DOHH2 (cell line): ENCODE measurements around the gene LTA4H.

Experiments used
- EZH2phosphoT487 ChIP-seq: fragments of 200-600 bp; sonication (generic); IDR thresholded peaks from 2 replicates; pipeline ENCODE4 v1.6.1; 2017; ENCODE audit warnings: borderline replicate concordance, mild to moderate bottlenecking, antibody characterized with exemption, low read length, moderate library complexity, mixed read lengths
- TF ChIP-seq, protein P1 (sequence below): fragments of 200-600 bp; sonication (generic); IDR thresholded peaks from one replicate; pipeline ENCODE4 v1.5.1; 2014; ENCODE audit warnings: antibody characterized with exemption, mild to moderate bottlenecking, low read depth, low read length; ENCODE audit not compliant: poor library complexity, severe bottlenecking

DNA sequence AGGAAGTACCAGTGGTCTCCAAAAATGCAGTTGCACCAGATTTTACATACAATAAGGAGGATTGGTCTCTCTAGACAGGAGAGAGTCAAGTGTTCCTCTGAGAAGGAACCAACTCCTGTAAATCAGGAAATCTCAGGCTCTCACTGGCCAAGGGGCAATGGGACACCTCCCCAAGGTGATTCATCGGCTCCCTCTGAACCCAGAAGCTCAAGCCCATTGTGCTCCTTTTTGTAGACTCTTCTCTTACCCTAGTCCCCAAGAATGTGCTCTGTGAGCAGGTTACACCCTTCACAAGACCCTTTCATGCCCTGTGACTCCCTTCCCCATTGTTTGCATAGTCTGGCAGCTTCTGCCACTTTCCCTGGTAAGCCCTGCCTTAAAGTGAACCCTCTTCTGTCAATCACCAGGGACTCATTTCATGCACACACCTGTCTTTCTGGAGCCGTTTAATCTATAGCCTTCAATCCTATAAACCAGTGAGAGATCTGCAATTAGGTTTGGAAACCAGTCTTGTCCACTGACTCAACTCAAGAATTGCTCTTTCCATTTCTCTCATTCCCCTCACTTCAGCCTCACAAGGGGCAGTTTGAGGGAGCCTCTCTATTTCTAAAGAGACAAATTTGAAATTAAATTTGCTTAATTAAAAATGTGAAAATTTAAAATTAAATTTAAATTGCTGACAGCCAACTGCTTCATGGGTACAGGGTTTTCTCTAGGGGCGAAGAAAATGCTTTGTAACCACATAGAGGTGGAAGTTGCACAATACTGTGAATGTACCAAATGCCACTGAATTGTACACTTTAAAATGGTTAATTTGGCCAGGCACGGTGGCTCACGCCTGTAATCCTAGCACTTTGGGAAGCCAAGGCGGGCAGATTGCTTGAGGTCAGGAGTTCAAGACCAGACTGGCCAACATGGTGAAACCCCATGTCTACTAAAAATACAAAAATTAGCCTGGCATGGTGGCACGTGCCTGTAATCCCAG lies 38.3 kb upstream of the LTA4H start:
- TF ChIP-seq, protein P1, sequence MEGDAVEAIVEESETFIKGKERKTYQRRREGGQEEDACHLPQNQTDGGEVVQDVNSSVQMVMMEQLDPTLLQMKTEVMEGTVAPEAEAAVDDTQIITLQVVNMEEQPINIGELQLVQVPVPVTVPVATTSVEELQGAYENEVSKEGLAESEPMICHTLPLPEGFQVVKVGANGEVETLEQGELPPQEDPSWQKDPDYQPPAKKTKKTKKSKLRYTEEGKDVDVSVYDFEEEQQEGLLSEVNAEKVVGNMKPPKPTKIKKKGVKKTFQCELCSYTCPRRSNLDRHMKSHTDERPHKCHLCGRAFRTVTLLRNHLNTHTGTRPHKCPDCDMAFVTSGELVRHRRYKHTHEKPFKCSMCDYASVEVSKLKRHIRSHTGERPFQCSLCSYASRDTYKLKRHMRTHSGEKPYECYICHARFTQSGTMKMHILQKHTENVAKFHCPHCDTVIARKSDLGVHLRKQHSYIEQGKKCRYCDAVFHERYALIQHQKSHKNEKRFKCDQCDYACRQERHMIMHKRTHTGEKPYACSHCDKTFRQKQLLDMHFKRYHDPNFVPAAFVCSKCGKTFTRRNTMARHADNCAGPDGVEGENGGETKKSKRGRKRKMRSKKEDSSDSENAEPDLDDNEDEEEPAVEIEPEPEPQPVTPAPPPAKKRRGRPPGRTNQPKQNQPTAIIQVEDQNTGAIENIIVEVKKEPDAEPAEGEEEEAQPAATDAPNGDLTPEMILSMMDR, result no peak
- TF ChIP-seq EZH2phosphoT487, result no peak
